Measurements from ENCODE around the gene KANK3.
"Not testable (repeated sequence)": the region's sequence is repeated elsewhere in the genome, so short reads cannot be mapped to it uniquely, and the experiment has no call there.

KANK3 gene

DNA sequence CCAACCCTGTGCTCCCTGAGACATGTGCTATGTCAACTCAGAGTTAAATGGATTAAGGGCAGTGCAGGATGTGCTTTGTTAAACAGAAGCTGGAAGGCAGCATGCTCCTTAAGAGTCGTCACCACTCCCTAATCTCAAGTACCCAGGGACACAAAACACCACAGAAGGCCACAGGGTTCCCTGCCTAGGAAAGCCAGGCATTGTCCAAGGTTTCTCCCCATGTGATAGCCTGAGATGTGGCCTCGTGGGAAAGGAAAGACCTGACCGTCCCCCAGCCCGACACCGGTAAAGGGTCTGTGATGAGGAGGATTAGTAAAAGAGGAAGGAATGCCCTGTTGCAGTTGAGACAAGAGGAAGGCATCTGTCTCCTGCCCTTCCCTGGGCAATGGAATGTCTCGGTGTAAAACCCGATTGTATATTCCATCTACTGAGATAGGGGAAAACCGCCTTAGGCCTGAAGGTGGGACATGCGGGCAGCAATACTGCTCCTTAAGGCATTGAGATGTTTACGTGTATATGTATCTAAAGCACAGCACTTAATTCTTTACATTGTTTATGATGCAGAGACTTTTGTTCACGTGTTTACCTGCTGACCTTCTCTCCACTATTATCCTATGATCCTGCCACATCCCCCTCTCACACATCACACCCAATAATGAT is 28.0 kb downstream of the KANK3 start:
- not testable (repeated sequence) for DNase-seq

DNA sequence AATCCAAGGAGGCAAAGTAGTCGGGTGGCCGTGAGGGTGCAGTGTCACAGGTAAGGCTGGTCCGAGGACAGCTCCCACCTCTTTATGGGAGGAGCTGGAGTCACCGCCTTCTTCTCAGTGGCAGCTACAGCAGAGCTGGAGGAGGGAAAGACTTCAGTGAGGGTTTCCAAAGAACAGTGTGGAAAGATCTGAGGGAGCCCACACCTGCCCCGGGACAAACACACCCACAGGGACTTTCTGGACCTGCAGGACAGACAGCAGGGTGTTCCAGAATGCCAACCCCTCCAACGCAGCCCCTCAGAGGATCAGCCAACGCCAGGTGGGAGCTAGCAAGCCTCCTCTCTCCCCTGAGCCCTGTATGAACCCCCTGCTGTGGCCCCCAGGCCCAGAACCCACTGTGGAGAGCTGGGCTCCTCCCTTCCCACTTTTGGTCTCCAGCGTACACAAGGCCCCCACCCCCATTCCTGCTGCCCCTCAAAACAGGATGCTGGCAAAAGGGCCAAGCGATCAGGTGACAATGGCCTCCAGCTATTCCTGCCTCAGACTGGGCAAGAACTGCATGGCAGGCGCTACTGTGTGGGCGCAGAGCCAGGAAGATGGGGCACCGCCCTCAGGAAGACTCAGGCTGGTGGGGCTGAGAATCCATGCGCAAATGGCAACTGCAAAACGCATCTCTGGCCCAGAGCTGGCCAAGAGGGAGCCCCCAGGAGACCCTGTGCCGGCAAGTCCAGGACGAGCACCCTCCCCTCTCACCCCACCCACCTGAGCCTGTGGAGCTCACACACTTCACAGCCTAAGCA is 31.4 kb downstream of the KANK3 start:
- no peak for DNase-seq

DNA sequence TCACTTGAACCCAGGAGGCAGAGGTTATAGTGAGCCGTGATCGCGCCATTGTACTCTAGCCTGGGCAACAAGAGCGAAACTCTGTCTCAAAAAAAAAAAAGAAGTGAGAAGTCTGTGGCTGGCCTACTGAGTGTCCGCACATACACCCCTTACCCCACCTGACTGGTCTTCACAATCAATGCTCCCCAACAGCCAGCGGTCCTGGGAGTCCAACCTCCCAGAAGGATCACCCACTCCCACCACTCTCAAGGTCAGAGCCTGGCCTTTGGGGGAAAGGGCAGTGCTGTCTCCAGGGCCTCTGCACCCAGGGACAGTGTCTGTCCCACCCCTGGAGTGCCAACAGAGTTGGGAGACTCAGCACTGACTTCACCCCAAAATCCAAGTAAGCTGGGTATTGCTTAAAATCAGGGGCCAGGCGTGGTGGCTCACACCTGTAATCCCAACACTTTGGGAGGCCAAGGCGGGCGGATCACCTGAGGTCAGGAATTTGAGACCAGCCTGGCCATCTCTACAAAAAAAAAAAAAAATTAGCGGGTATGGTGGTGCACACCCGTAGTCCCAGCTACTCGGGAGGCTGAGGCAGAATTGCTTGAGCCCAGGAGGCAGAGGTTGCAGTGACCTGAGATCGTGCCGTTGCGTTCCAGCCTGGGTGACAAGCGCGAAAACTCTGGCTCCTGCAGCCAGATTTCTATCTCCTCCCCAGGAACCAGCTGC is 32.6 kb downstream of the KANK3 start:
- no peak for DNase-seq

DNA sequence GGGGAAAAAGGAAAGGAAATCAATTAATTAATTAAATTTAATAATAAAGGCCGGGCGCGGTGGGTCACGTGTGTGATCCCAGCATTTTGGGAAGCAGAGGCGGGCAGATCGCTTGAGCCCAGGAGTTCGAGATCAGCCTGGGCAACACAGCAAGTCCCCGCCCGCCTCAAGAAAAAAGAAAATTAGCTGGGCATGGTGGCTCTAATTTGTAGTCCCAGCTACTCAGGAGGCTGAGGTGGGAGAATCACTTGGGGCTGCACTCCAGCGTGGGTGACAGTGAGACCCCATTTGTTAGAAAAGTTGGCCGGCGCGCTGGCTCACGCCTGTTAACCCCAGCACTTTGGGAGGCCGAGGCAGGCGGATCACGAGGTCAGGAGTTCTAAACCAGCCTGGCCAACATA is 34.2 kb downstream of the KANK3 start:
- DNase-seq: no peak

DNA sequence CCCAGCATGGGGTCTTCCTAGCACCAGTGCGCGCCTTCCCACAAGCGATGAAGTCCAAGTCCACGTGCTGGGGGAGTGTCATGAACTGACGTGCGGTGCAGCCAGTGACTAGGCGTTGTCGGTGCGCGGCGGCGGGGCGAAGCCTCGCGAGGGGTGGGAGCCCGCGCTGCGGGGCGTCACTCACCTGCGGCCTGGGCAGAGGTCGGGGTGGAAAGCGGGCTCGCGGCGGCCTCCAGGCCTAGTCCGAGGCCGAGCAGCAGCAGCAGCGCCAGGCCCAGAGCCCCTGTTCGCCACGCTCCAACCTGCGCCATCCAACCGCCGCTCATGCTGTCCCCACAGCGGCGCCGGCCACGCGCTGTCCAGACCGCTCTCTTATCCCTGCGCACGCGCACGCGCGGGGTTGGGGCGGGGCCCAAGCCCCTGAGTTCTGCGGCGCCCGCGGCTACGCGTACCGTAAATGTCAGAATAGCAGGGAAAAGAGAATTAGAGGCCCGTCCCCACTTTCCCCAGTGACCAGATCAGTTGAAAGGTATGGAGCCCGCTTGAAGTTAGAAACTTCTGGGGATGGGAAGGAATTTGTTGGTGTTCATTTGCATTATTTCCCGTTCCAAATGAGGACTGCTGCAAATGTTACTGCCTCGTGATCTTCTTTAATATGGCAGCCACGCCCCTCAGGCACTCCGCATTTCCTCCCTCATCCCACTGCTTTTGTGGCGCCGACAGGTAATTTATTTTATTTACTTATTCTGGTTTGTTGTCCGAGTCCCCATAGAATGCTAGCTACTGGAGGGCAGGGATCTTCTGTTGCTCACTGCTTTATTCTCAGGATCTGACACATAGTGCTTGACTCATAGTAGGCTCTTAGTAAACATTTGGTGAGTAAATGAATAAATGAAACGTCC is 34.8 kb downstream of the KANK3 start, which contains the start of gene CD320:
CD320 (minus strand) TSS at position 394 of the 902 bp plus-strand sequence; CDS start at position 326, 68 bp downstream.
- DNase-seq: peak; percentile 74

DNA sequence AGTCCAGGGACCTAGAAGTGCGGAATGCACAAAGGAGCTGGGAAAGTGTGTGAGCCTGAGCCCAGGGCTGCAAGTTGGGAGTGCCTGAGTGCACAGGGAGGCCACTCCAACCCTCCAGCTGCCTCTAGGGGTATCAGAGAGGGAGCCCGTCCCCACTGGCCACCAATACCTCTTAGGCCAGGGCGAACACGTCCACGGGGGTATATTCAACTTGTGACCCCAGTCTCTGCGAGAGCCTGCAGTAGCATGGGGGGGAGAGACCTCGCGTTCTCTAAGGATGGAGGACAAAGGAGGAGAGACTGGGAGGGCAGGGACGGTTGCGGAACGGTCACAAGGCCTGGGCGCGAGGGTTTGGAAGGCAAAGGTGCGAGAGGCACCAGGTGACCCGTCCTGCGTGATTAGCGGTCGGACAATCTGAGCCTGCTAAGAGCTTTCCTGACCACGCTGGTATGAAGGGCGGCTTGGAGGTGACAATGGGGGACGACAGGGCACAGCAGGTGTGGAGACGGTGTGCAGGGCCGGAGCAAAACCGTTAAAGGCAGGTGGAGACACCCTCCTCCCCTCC is 35.6 kb downstream of the KANK3 start:
- DNase-seq: no peak

DNA sequence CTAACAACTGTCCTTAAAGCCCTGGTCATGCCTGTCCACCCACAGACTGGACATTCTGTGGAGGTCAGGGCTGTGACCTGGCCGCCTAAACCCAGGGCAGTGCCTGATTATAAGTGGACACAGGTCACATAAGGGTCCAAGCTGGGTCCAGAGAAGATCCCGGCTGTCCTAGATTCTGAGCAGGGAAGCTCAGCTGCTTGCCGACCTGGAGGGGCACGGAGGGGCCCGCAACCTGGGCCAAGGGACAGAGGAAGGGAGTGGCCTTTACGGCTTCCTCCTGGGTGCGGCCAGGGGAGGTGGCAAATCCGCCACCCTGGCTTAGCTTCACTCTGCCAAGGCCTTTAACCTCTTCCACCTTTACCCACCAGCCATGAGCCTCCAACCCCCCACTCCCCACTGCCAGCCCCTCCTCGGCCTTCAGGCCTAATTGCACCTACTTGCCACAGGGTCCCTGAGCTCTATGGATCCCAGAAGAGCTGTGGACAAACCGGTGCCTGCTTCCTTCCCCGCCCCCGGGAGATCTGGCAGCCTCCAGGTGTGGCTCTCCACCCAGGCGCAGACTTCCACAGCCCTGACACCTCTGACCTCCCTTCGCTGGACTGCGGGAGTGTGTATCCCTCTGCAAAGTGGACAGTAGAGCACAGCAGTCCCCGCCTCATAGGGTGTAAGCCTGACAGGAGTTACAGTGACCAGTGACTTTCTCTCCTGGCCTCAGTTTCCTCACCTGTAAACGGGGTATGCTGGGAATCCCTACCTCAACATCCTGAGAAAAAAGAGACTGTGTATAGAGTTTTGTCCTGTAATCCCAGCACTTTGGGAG is 36.6 kb downstream of the KANK3 start:
- no peak for DNase-seq

DNA sequence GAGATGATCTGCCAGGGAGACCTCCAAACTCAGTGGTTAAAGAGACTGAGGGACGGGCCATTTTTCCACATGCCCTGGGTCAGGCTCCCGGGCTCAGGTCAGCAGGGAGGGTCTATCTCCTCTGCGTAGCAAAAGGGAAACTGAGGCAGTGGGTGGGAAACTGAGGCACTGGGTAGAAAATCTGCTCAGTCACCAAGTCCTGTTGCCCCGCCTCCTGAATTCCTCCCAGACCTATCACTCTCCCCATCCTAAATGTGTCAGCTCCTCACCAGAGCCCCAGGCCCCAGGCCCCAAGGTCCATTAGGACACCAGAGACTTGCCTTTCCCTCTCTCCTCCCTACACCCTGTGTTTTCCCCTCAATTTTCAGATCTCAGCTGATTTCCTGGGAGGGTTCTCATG is 37.3 kb downstream of the KANK3 start:
- DNase-seq: no peak

DNA sequence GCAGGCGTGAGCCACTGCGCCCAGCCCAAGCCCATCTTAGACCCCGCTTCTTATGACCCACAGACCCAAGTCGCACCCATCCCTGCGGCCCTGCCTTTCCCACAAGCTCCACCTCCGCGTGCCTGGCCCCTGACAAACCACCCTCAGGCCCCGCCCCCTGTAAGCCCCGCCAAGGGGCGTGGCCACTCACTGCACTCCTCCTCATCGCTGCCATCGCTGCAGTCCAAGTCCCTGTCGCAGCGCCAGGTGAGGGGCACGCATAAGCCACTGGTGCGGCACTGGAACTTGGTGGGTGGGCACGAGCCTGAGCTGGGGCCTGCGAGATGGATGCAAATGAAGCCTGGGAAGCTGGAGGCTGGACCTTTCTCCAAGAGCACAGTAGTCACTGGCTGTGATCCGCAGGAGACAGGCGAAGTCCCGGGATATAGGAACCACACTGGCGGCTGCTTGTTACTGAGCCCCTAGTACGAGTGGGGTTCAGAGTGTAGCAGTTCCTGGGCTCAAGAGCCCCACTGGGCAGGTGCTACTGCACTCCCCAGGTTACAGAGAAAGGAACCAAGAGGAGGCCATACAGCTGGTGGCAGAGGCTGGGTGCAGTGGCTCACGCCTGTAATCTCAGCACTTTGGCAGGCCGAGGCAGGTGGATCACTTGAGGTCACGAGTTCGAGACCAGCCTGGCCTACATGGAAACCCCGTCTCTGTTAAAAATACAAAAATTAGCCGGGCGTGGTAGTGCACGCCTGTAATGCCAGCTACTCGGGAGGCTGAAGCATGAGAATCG is 38.0 kb downstream of the KANK3 start:
- no peak for DNase-seq

DNA sequence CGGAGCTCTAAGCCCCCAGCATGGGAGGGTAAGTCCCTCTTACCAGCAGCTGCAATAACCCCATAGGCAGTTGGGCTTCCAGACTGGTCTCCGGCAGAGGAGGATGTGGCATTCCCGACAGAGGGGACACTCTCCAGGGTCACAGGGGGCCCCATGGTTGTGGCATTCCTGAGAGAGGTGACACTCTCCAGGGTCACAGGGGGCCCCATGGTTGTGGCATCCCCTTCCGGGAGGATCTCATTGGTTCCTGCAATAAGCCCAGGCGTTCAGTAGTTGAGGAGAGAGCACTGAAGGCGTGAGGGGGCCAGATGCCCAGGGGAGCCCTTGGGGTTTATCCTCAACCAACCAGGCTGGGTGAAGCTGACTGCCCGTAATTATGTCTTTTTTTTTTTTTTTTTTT is 40.3 kb downstream of the KANK3 start:
- DNase-seq: no peak

DNA sequence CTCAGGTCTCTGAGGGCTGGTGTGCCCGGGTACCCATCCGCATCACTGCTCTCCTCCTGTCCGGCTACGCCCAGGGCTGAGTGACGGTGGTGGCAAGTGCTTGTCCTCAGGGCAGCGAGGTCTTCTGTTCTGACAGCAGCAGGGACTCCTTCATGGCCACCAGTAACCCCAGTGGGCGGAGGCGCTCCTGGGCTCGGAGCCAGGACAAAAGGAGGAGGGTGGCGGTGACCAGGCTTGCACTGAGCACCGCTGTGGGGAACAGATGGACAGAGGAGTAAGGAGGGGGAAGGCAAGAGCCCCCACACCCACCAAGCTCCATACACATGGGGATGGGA is 40.7 kb downstream of the KANK3 start:
- DNase-seq: no peak

DNA sequence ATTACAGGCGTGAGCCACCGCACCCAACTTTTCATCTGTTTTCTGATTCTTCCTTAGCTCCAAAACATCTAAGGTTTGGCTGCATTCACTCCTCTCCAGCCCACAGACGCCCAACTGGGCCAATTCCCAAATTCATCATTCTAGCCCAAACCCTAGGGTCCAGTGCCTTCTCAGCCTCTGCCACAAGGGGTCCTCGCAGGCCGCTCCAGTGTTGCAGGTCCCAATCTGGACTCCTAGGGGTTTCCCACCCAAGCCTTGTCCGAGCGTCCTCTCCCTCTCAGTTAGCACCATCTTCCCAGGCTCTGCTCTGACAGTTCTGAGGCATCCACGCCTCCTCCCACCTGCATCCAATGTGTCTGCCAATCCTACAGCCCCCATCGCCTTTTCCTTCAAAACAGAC is 51.7 kb downstream of the KANK3 start:
- not testable (repeated sequence) for DNase-seq

DNA sequence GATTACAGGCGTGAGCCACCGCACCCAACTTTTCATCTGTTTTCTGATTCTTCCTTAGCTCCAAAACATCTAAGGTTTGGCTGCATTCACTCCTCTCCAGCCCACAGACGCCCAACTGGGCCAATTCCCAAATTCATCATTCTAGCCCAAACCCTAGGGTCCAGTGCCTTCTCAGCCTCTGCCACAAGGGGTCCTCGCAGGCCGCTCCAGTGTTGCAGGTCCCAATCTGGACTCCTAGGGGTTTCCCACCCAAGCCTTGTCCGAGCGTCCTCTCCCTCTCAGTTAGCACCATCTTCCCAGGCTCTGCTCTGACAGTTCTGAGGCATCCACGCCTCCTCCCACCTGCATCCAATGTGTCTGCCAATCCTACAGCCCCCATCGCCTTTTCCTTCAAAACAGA is 66.6 kb downstream of the KANK3 start:
- not testable (repeated sequence) for DNase-seq
